Dendritic cell treated with granulocyte-macrophage colony-stimulating factor and Interleukin-4, amounts not matched to agents 40 ng/mL and 50 ng/mL, for 4 days (primary cell): ENCODE measurements around the gene ATP9B.
"Not testable (repeated sequence)": the region's sequence is repeated elsewhere in the genome, so short reads cannot be mapped to it uniquely, and the experiment has no call there.

Experiments
- H3K27ac Mint-ChIP-seq: one replicate; pipeline ENCODE4 v1.8.0; 2022; ENCODE audit warnings: mild to moderate bottlenecking, mixed read lengths
- H3K27me3 Mint-ChIP-seq: one replicate; pipeline ENCODE4 v1.8.0; 2022; ENCODE audit warnings: mild to moderate bottlenecking, mixed read lengths
- H3K36me3 Mint-ChIP-seq: one replicate; pipeline ENCODE4 v1.8.0; 2022; ENCODE audit warnings: low read depth, mixed read lengths
- H3K4me1 Mint-ChIP-seq: one replicate; pipeline ENCODE4 v1.8.0; 2022; ENCODE audit warnings: low read depth, mixed read lengths
- H3K4me3 Mint-ChIP-seq: one replicate; pipeline ENCODE4 v1.8.0; 2022; ENCODE audit warnings: mild to moderate bottlenecking, moderate library complexity, mixed read lengths
- H3K9me3 Mint-ChIP-seq: one replicate; pipeline ENCODE4 v1.8.0; 2022; ENCODE audit warnings: mixed read lengths
- intact Hi-C: fragments of 100-400 bp; cut with micrococcal nuclease; formaldehyde crosslinking; loops from one replicate; pipeline ENCODE4 v1.15.0; 2022

Gene ATP9B

GRCh38 chr18:79322441-79322840 lies 253.2 kb downstream of the ATP9B start:
- intact Hi-C loops: no loop called here
- H3K9me3 Mint-ChIP-seq: peaks cover 19% of the 10 kb centered on the region
- H3K27me3 Mint-ChIP-seq: no peaks in the 10 kb centered on the region
- no peaks in the 10 kb centered on the region for H3K4me1 Mint-ChIP-seq
- peaks cover 70% of the 10 kb centered on the region for H3K36me3 Mint-ChIP-seq
- H3K27ac Mint-ChIP-seq: no peak overlapping the region
- H3K4me3 Mint-ChIP-seq: no peak overlapping the region

- peaks cover 62% of the 10 kb centered on the region for H3K36me3 Mint-ChIP-seq
- intact Hi-C loops: no loop called here
- H3K9me3 Mint-ChIP-seq: peaks cover 19% of the 10 kb centered on the region
- H3K4me1 Mint-ChIP-seq: no peaks in the 10 kb centered on the region
- H3K27ac Mint-ChIP-seq: no peak overlapping the region
- no peaks in the 10 kb centered on the region for H3K27me3 Mint-ChIP-seq
- no peak overlapping the region for H3K4me3 Mint-ChIP-seq
Observed at GRCh38 chr18:79323471-79323870, 254.3 kb downstream of the ATP9B start.

- Mint-ChIP-seq H3K27ac (no peak overlapping the region), H3K4me3 (no peak overlapping the region), H3K27me3 (no peaks in the 10 kb centered on the region), H3K36me3 (peaks cover 65% of the 10 kb centered on the region), H3K9me3 (peaks cover 18% of the 10 kb centered on the region), H3K4me1 (no peaks in the 10 kb centered on the region)
- intact Hi-C loops: no loop called here
Observed at GRCh38 chr18:79326413-79327198, 257.4 kb downstream of the ATP9B start.

- H3K4me3 Mint-ChIP-seq: no peak overlapping the region
- H3K27me3 Mint-ChIP-seq: no peaks in the 10 kb centered on the region
- H3K36me3 Mint-ChIP-seq: peaks cover 65% of the 10 kb centered on the region
- H3K9me3 Mint-ChIP-seq: peaks cover 11% of the 10 kb centered on the region
- no peak overlapping the region for H3K27ac Mint-ChIP-seq
- no peaks in the 10 kb centered on the region for H3K4me1 Mint-ChIP-seq
- intact Hi-C loops: no loop called here
Observed at GRCh38 chr18:79327199-79327721, 258.1 kb downstream of the ATP9B start.

GRCh38 chr18:79327915-79328314 lies 258.7 kb downstream of the ATP9B start:
- H3K4me1 Mint-ChIP-seq, H3K27ac Mint-ChIP-seq, H3K27me3 Mint-ChIP-seq, intact Hi-C loops, H3K4me3 Mint-ChIP-seq: not testable (repeated sequence)
- Mint-ChIP-seq H3K36me3 (peaks cover 69% of the 10 kb centered on the region), H3K9me3 (peaks cover 11% of the 10 kb centered on the region)

GRCh38 chr18:79328887-79329286 lies 259.7 kb downstream of the ATP9B start:
- Mint-ChIP-seq H3K4me3 (no peak overlapping the region), H3K27me3 (no peaks in the 10 kb centered on the region), H3K4me1 (no peaks in the 10 kb centered on the region), H3K36me3 (peaks cover 72% of the 10 kb centered on the region), H3K9me3 (peaks cover 11% of the 10 kb centered on the region), H3K27ac (no peak overlapping the region)
- intact Hi-C loops: no loop called here

- intact Hi-C loops: no loop called here
- Mint-ChIP-seq H3K27ac (no peak overlapping the region), H3K4me1 (no peaks in the 10 kb centered on the region), H3K27me3 (no peaks in the 10 kb centered on the region), H3K4me3 (no peak overlapping the region), H3K9me3 (peaks cover 11% of the 10 kb centered on the region), H3K36me3 (peaks cover 76% of the 10 kb centered on the region)
Observed at GRCh38 chr18:79329786-79330185, 260.6 kb downstream of the ATP9B start.

- H3K36me3 Mint-ChIP-seq: peaks cover 86% of the 10 kb centered on the region
- H3K4me3 Mint-ChIP-seq: no peak overlapping the region
- no peaks in the 10 kb centered on the region for H3K9me3 Mint-ChIP-seq
- intact Hi-C loops: no loop called here
- no peaks in the 10 kb centered on the region for H3K27me3 Mint-ChIP-seq
- no peak overlapping the region for H3K27ac Mint-ChIP-seq
- H3K4me1 Mint-ChIP-seq: no peaks in the 10 kb centered on the region
Observed at GRCh38 chr18:79332646-79333045, 263.5 kb downstream of the ATP9B start.

- intact Hi-C loops: no loop called here
- Mint-ChIP-seq H3K4me1 (no peaks in the 10 kb centered on the region), H3K27ac (no peak overlapping the region), H3K27me3 (no peaks in the 10 kb centered on the region), H3K36me3 (peaks cover 90% of the 10 kb centered on the region), H3K9me3 (no peaks in the 10 kb centered on the region), H3K4me3 (no peak overlapping the region)
Observed at GRCh38 chr18:79333046-79333445, 263.9 kb downstream of the ATP9B start.

GRCh38 chr18:79334496-79335233 lies 265.5 kb downstream of the ATP9B start:
- H3K27me3 Mint-ChIP-seq: no peaks in the 10 kb centered on the region
- intact Hi-C loops: no loop called here
- H3K4me1 Mint-ChIP-seq: no peaks in the 10 kb centered on the region
- H3K9me3 Mint-ChIP-seq: peaks cover 13% of the 10 kb centered on the region
- H3K27ac Mint-ChIP-seq: no peak overlapping the region
- H3K36me3 Mint-ChIP-seq: peaks cover 97% of the 10 kb centered on the region
- H3K4me3 Mint-ChIP-seq: no peak overlapping the region

- Mint-ChIP-seq H3K9me3 (peaks cover 14% of the 10 kb centered on the region), H3K4me3 (no peak overlapping the region), H3K4me1 (no peaks in the 10 kb centered on the region), H3K36me3 (peaks cover 87% of the 10 kb centered on the region), H3K27ac (no peak overlapping the region), H3K27me3 (no peaks in the 10 kb centered on the region)
- intact Hi-C loops: no loop called here
Observed at GRCh38 chr18:79335833-79336360, 266.7 kb downstream of the ATP9B start.

GRCh38 chr18:79336556-79337142 lies 267.5 kb downstream of the ATP9B start:
- Mint-ChIP-seq H3K4me1 (no peaks in the 10 kb centered on the region), H3K27ac (no peak overlapping the region), H3K4me3 (no peak overlapping the region), H3K9me3 (peaks cover 14% of the 10 kb centered on the region), H3K36me3 (peaks cover 81% of the 10 kb centered on the region), H3K27me3 (no peaks in the 10 kb centered on the region)
- intact Hi-C loops: no loop called here

GRCh38 chr18:79337184-79337583 lies 268.0 kb downstream of the ATP9B start:
- intact Hi-C loops: no loop called here
- H3K4me3 Mint-ChIP-seq: no peak overlapping the region
- no peak overlapping the region for H3K27ac Mint-ChIP-seq
- no peaks in the 10 kb centered on the region for H3K4me1 Mint-ChIP-seq
- H3K27me3 Mint-ChIP-seq: no peaks in the 10 kb centered on the region
- H3K9me3 Mint-ChIP-seq: peaks cover 14% of the 10 kb centered on the region
- H3K36me3 Mint-ChIP-seq: peaks cover 81% of the 10 kb centered on the region

- H3K27ac Mint-ChIP-seq: no peak overlapping the region
- H3K4me1 Mint-ChIP-seq: no peaks in the 10 kb centered on the region
- H3K36me3 Mint-ChIP-seq: peaks cover 77% of the 10 kb centered on the region
- no peak overlapping the region for H3K4me3 Mint-ChIP-seq
- H3K9me3 Mint-ChIP-seq: peaks cover 14% of the 10 kb centered on the region
- intact Hi-C loops: no loop called here
- H3K27me3 Mint-ChIP-seq: no peaks in the 10 kb centered on the region
Observed at GRCh38 chr18:79337620-79338019, 268.4 kb downstream of the ATP9B start.
